GM21390 (cell line): ENCODE data around the gene CFD.
"Not testable (repeated sequence)": the region's sequence is repeated elsewhere in the genome, so short reads cannot be mapped to it uniquely, and the experiment has no call there.

ENCODE experiments used
- ATAC-seq: cut with Tn5 transposase; IDR thresholded peaks from one replicate; pipeline ENCODE4 v1.9.1; 2021; ENCODE audit not compliant: unreplicated experiment

The CFD gene

GRCh38 chr19:825897-826644, 33.4 kb upstream of the CFD start:
- ATAC-seq: no peak

- ATAC-seq: no peak
These were observed 32.2 kb upstream of the CFD start for GRCh38 chr19:827314-827709.

GRCh38 chr19:827710-828321, 31.6 kb upstream of the CFD start, which contains the start of gene AZU1:
TSS of gene AZU1 (plus strand) at chr19:827837. CDS start at chr19:827847, 10 bp downstream.
- no peak for ATAC-seq

GRCh38 chr19:829129-829758, 30.2 kb upstream of the CFD start:
- no peak for ATAC-seq

- no peak for ATAC-seq
These were observed 27.8 kb upstream of the CFD start for GRCh38 chr19:831407-832369.

GRCh38 chr19:834216-834615, 25.2 kb upstream of the CFD start:
- ATAC-seq: no peak

GRCh38 chr19:835210-835810, 24.2 kb upstream of the CFD start:
- ATAC-seq: no peak

- ATAC-seq: no peak
These were observed 18.8 kb upstream of the CFD start, which contains the start of gene PRTN3 for GRCh38 chr19:840519-841206. TSS of gene PRTN3 (plus strand) at chr19:840999. CDS start at chr19:841009, 10 bp downstream.

GRCh38 chr19:842802-843179, 16.7 kb upstream of the CFD start:
- not testable (repeated sequence) for ATAC-seq

- ATAC-seq: no peak
These were observed 16.2 kb upstream of the CFD start for GRCh38 chr19:843180-843835.

GRCh38 chr19:843836-844545, 15.5 kb upstream of the CFD start:
- ATAC-seq: no peak

- ATAC-seq: no peak
These were observed 14.9 kb upstream of the CFD start for GRCh38 chr19:844546-844971.

- ATAC-seq: no peak
These were observed 13.6 kb upstream of the CFD start for GRCh38 chr19:845707-846521.

GRCh38 chr19:848386-848921, 11.0 kb upstream of the CFD start:
- no peak for ATAC-seq

GRCh38 chr19:849195-849594, 10.3 kb upstream of the CFD start:
- not testable (repeated sequence) for ATAC-seq

GRCh38 chr19:850221-850978, 9.1 kb upstream of the CFD start:
- no peak for ATAC-seq

GRCh38 chr19:850979-851335, 8.5 kb upstream of the CFD start:
- no peak for ATAC-seq
